HG03575 (cell line): ENCODE results near the gene PHACTR1.

Source experiments
- ATAC-seq: cut with Tn5 transposase; IDR thresholded peaks from one replicate; pipeline ENCODE4 v1.9.1; 2021; ENCODE audit not compliant: unreplicated experiment, insufficient number of reproducible peaks, low FRiP score; ENCODE audit errors: extremely low read depth

Gene PHACTR1

DNA sequence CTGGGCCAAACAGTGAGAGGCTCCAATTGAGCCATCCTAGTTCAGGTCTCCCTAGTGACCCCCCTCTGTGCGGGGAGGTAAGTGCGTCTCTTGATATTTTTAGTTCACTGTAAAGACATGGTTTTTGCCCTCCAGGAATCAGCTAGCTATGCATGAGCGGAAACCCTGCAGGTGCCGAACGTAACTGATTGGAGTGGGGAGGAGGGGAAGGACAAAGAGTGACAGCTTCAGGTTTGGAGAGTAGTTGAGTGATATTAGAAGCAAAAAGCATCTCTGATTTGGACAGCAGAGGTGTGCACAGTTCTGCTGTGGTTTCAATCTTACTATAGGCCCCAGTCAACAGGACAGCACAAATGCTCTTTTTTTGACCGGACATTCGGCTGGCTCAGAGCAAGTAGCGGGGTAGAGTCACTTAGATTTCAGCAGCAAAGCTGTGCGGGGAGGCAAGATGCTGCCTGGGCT lies 580.0 kb downstream of the PHACTR1 start:
- no peak for ATAC-seq

GRCh38 chr6:13297391-13297790 lies 580.8 kb downstream of the PHACTR1 start:
- no peak for ATAC-seq

GRCh38 chr6:13298446-13298845 lies 581.9 kb downstream of the PHACTR1 start:
- ATAC-seq: no peak

DNA sequence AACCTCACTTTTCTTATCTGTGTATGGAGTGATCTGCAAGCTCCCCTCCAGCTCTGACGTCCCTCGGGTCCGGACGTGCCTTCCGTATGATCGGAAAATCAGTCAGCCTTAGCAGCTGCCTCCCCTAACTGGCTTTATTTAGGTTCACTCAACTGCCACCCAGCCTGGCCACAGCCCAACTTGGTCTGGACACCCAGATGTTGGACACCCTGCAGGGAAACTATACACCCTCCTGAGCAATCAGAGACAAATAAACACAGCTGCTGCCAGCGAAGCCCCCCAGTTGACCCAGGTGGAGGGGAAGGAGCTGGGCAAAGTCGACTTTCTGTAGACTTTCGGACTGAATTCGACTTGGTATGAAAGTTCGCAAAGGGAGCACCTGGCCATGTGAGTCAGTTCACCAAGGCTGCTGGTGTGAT lies 582.8 kb downstream of the PHACTR1 start:
- ATAC-seq: no peak

DNA sequence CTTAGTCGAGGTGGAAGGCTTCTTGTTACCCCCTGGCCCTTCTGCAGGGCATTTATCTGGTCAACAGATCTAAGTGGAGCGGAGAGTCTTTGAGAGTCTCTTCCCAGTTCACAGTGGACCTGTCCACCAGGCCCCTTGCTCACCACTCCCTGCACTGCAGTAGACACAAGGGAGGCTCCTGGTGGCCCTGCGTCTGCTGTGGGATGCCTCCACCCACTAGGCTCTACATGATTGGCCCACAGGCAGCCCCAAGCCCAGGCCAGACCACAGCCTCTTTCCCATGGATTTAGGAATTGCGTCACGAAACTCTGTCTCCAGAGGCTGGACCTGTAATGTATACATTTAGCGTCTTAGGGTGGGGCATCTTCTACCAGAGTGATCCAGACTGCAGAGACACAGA lies 583.4 kb downstream of the PHACTR1 start:
- ATAC-seq: no peak

GRCh38 chr6:13300643-13301590 lies 584.4 kb downstream of the PHACTR1 start:
- no peak for ATAC-seq

- no peak for ATAC-seq
Observed at GRCh38 chr6:13302291-13302690, 585.7 kb downstream of the PHACTR1 start.

GRCh38 chr6:13302751-13303667 lies 586.4 kb downstream of the PHACTR1 start:
- peak; percentile 49 for ATAC-seq

- ATAC-seq: peak; percentile 24
Observed at GRCh38 chr6:13303668-13304017, 587.1 kb downstream of the PHACTR1 start.

GRCh38 chr6:13304101-13304500 lies 587.5 kb downstream of the PHACTR1 start:
- no peak for ATAC-seq

- peak; percentile 30 for ATAC-seq
Observed at GRCh38 chr6:13304580-13305260, 588.2 kb downstream of the PHACTR1 start.

DNA sequence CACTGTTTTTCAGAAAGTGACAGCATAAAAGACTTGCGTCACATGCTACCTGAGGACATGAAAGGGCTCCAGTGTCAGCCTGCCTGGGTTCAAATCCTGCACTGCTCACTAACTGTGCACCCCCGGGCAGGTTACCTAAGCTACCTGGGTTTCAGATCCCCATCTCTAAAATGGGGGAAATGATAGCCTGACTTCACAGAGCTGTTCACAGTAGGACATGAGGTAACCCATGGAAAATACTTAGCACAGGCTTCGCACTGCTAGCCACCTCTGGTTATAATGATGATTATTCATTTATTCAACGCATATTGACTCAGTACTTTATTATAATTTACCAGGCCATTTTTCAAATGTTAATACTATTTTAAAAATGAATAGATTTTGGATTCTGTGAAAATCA lies 588.7 kb downstream of the PHACTR1 start:
- ATAC-seq: no peak

DNA sequence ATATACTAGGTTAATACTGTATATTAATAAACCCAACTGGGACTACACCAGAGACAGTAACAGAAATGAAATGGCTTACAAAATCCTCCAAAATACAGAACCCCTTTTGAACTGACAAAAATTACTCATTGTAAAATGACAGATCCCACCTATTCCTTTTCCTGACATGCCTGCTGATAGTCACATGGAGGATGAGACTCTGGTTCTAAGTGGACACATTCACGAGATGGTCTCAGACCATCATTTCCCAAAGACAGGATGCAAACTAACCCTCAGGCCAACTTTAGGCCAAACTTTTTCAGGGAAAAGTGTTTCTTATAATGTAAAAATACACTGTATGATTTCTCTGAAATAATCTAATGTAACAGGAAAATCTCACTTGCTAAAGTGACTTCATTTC lies 589.2 kb downstream of the PHACTR1 start:
- ATAC-seq: no peak

DNA sequence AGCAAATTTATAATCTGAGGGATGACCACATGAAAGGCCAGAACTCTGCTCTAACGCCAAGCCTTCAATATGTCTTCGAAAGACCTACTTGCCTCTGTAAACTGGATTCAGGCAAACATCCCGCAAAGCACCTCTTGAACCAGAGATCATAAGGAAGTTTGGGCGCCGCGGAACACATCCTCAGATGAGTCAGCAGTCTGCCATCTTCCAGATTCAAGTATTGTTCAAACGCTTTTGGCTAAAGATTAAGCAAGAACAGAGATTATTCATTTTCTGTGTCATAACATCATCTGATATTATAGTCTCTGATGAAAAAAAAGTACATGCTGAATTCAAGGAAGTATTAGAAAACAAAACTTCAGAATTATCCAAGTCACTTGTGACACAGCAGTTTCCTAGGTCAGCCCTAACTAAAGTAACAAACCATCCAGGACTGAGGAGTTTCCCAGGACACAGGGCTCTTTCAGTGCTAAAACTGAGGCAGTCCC lies 591.0 kb downstream of the PHACTR1 start:
- ATAC-seq: no peak

- ATAC-seq: no peak
Observed at GRCh38 chr6:13308332-13308731, 591.8 kb downstream of the PHACTR1 start.

DNA sequence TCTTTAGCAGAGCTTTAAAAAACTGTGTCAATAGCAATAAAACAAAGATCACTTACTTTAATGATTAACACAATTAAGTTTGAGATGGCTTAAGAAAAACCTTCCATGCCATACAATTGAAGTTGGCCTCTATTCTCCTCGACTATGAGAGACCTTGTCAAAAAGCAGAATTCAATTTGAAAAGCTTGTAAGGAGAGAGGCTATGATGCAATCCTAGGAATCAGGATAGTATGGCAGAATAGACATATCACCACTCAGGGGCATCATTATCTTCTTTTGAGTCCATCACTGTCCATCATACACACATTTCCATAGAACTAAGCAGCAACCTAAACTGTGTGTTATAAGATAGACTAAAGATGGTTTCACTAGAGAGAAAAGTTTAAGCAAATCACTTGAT lies 594.6 kb downstream of the PHACTR1 start:
- ATAC-seq: no peak

DNA sequence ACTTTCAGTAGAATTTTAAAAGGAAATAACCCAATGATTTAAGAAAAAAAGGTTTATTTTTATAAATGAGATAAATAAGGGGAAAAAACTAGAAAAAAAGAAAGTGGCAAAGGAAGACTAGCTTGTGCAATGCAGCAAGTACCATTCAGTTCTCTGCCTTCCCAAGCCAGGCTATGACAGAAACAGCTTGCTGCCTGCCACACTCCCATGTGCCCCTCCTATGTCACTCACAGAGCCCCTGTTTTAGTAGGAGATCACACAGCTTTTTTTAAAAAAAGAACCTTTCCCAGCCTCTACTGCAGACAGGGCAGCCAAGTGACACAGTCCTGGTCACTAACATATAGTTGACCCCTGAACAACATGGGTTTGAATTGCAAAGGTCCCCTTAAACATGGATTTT lies 598.2 kb downstream of the PHACTR1 start:
- ATAC-seq: no peak

DNA sequence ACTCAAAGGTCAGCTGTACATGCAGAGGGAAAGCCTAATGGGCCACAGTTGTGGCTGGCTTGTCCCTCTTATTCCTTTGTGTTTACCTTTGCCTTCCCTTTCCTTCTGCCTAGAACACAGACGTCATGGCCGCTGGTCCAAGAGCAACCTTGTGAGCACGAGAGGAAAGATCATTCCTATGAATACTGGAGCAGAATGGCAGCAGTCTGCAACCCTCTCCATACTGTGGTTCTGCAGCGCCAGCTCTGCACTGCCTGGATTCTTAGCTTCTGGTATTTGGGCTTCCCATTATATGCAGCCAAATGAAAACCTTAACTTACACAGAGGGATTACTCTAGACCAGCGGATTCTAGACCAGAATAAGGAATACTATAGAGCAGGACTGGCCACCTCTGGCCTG lies 599.3 kb downstream of the PHACTR1 start:
- no peak for ATAC-seq

DNA sequence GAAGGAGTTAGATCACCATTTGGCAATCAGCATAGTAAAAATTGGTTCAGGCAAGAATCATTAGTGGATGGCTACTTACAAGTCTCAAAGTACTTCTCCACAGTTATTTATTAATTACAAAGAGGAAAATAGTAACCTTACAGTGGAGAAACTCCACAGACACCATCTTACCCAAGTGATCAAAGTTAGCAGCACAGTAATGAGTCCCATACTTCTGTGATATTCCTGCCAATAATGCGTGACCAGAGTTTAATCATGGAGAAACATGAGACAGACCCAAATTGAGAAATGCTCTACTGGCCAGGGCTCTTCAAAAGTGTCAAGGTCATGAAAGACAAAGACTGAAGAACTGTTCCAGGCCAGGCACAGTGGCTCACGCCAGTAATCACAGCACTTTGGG lies 602.3 kb downstream of the PHACTR1 start:
- no peak for ATAC-seq
